GM19239 (cell line): ENCODE data around the gene NEMP2.

Source experiments
- DNase-seq: peaks from one replicate; pipeline ENCODE4 v3.0.0; 2011; ENCODE audit warnings: low spot score; ENCODE audit not compliant: insufficient read length
- FAIRE-seq: peaks from 2 replicates; lab custom pipeline; 2011; peaks lifted over from hg19 to GRCh38; lab: Jason Lieb, UNC

Gene NEMP2

GRCh38 chr2:190462181-190462580 is 72.3 kb downstream of the NEMP2 start:
- DNase-seq = no peak
- no peak for FAIRE-seq

DNA sequence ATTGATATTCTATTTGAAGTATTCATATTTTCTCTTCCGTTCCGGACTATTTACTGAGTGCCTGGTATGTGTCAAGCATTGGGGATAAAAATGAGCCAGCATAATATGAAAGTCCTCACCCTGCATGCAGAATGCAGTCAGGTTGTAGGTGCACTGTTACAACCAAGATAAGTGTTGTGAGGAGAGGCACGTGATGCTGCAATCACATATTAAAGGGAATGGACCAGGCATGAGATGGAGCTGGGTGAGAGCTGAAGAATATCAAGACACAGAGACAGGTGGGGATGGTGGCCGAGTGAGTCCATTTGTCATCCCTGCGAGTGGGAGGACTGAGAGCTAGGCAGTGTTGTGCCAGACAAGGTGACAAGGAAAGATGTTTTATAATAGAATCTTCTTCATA is 74.0 kb downstream of the NEMP2 start:
- no peak for DNase-seq
- FAIRE-seq = no peak

DNA sequence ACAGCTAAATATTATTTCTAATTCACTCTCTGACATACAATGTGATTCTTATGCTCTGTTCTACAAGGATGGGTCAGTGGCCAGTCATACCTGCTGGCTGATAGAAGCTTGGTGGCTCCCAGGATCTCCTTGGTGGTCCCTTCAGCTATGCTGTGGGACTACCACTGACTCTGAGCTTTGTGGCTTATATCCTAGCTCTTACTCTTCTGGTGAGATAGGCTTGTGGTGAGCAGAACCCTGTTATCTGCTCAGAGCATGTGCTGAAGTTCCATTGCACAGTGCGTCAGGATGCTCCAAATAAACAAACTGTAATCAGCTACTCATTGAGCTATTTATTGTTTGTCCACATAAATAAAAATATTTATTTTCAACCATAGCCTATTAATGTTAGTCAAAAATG is 74.6 kb downstream of the NEMP2 start:
- FAIRE-seq (no peak), DNase-seq (no peak)

DNA sequence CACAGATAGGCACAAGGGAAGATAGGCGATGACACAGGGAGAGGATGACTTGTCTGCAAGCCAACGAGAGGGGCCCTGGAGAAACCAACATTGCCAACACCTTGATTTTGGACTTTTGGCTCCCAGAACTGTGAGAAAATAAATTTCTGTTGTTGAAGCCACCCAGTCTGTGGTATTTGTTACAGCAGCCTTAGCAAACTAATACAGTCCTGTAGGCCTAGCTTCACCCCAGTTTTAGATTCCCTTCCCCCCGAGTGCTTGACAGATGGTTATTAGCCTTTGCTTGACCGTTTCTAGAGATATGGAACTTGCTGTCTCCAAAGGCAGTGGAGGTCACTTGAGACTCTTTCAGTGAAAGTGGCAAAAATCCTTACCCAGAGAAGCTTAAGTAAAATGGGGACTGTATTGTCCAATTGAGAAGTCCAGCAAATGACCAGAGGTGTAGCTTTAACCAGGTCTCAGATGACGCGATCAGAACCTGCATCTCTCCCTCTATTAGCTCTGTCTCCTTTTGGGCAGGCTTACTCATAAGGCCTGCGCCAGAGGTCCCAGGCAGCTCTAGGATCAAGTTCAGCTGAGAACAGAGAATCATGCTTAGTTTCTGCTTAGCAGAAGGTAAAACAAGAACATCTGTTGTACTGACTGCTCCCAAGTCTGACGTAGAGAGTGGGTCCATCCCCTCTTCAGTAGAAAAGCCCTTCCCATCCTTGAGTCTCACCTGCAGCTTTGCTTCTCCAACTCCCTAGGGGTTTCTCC is 76.0 kb downstream of the NEMP2 start:
- FAIRE-seq (no peak), DNase-seq (no peak)

DNA sequence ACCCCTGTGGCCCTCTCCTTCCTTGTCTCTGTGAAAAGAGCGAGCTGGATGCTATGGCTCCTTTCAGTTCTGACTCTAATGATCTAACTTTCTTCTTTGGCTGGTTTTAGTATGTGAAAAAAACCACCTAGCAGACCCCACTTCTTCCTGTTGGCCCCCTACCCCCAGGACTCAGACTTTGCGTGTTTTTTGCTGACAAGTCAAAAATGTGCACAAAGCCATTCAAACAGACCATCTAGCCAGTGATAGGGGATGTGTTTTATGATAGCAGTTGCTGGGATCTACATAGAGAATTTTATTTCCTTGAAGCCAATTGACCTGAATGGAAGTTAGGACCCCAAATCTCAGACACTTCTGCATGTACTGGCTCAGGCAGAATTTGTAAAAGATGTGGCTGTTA is 77.3 kb downstream of the NEMP2 start:
- DNase-seq (no peak), FAIRE-seq (no peak)

- no peak for FAIRE-seq
- DNase-seq = no peak
These were observed 77.7 kb downstream of the NEMP2 start for GRCh38 chr2:190456833-190457232.

GRCh38 chr2:190455358-190456095 is 79.0 kb downstream of the NEMP2 start:
- DNase-seq (no peak), FAIRE-seq (no peak)

DNA sequence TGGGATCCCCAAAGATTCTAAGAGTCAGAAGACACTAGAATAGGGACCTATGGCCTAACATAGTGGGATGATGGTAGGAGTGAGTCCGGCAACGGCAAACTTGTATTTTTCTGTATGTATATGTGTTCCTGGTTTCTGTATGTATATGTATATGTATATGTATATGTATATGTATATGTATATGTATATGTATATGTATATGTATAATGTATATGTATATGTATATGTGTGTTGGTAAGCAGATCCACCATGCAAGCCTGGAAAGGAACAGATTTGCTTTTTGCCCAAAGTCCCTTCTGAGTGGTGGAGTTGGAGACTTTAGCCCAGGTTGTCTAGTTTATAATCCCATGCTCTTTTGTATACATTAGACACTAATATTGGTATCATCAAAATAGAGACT is 79.7 kb downstream of the NEMP2 start:
- FAIRE-seq (no peak), DNase-seq (no peak)
